Measurements from ENCODE around the gene SPON1.

Gene SPON1

DNA sequence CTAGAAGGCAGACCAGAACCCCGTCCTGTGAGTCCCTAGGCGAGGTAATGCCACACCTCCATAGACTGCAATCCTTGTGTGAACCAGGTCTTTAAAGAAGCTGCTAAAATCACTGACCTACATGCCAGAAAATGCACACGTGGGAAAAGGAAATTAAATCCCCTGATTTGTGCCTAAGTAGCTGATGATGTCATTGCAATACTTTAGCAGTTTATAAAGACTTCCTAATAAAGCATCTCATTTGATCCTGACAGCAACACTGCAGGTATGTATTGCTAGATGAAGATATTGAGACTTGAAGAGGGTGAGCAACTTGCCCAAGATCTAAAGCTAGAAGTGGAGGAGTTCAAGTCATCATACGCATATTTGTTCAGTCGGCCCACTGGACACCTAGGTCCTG, 289.2 kb downstream of the SPON1 start:
- no peak for TF ChIP-seq FOXP2 (optimal IDR thresholded peaks at IDR 0.05; ENCODE audit: borderline replicate concordance, extremely low read depth, extremely low read length, insufficient read depth)
- no peak for TF ChIP-seq TAF1 (IDR thresholded peaks at IDR 0.05; ENCODE audit: borderline replicate concordance, insufficient read depth, low read length)

DNA sequence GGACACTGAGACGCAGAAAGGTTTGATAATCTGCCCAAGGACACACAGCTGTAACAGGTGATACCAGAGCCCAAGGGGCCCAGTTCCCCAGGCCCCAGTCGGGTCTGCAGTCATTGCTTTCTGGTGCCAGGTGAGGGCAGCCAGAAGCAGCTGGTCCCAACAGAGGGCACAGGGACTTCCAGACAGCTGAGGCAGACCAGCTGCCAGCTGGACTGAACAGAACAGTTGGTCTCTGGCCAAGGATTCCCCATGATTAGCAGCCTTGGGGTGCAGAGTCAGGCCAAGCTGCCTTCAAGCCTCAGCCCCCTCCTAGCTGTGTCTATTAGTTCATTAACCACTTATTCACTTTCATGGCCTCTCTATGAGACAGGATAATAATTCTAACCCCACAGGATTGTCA, 290.9 kb downstream of the SPON1 start:
- TF ChIP-seq, protein P1, sequence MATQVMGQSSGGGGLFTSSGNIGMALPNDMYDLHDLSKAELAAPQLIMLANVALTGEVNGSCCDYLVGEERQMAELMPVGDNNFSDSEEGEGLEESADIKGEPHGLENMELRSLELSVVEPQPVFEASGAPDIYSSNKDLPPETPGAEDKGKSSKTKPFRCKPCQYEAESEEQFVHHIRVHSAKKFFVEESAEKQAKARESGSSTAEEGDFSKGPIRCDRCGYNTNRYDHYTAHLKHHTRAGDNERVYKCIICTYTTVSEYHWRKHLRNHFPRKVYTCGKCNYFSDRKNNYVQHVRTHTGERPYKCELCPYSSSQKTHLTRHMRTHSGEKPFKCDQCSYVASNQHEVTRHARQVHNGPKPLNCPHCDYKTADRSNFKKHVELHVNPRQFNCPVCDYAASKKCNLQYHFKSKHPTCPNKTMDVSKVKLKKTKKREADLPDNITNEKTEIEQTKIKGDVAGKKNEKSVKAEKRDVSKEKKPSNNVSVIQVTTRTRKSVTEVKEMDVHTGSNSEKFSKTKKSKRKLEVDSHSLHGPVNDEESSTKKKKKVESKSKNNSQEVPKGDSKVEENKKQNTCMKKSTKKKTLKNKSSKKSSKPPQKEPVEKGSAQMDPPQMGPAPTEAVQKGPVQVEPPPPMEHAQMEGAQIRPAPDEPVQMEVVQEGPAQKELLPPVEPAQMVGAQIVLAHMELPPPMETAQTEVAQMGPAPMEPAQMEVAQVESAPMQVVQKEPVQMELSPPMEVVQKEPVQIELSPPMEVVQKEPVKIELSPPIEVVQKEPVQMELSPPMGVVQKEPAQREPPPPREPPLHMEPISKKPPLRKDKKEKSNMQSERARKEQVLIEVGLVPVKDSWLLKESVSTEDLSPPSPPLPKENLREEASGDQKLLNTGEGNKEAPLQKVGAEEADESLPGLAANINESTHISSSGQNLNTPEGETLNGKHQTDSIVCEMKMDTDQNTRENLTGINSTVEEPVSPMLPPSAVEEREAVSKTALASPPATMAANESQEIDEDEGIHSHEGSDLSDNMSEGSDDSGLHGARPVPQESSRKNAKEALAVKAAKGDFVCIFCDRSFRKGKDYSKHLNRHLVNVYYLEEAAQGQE (IDR thresholded peaks at IDR 0.05; ENCODE audit: insufficient read depth in 1 of 2, low read depth in 2 of 2, low read length in 2 of 2) = no peak
- TF ChIP-seq SIN3A (IDR thresholded peaks at IDR 0.05; ENCODE audit: borderline replicate concordance, insufficient read depth, low read length) = no peak
- no peak for TF ChIP-seq POLR2AphosphoS5 (IDR thresholded peaks at IDR 0.05; ENCODE audit: low read depth, low read length)
- no peak for TF ChIP-seq FOXP2 (optimal IDR thresholded peaks at IDR 0.05; ENCODE audit: borderline replicate concordance, extremely low read depth, extremely low read length, insufficient read depth)
- no peak for TF ChIP-seq TAF1 (IDR thresholded peaks at IDR 0.05; ENCODE audit: borderline replicate concordance, insufficient read depth, low read length)

DNA sequence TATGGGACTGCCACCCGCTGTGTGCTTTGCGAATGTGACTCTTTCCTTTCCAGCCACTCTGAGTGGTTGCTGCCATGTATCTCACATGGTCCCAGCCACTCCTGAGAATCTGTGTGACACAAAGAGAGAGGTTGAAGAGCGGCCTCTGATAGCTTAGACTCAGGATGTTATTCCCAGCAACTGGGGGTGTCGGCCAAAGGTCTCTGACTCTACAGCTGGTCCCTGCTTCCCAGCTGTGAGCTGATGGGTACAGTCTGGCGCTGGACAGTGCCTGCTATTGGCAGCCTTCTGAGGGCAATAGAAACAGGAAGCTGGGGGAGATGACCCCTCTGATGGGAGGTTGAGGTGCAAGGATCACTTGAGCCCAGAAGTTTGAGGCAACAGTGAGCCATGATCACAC, 291.3 kb downstream of the SPON1 start:
- TF ChIP-seq, protein P1 (IDR thresholded peaks at IDR 0.05; ENCODE audit: insufficient read depth in 1 of 2, low read depth in 2 of 2, low read length in 2 of 2) = peak in 1 of 2 experiments; percentile 28; a peak in 1 of 4 replicates
- TF ChIP-seq SIN3A (IDR thresholded peaks at IDR 0.05; ENCODE audit: borderline replicate concordance, insufficient read depth, low read length) = no peak

DNA sequence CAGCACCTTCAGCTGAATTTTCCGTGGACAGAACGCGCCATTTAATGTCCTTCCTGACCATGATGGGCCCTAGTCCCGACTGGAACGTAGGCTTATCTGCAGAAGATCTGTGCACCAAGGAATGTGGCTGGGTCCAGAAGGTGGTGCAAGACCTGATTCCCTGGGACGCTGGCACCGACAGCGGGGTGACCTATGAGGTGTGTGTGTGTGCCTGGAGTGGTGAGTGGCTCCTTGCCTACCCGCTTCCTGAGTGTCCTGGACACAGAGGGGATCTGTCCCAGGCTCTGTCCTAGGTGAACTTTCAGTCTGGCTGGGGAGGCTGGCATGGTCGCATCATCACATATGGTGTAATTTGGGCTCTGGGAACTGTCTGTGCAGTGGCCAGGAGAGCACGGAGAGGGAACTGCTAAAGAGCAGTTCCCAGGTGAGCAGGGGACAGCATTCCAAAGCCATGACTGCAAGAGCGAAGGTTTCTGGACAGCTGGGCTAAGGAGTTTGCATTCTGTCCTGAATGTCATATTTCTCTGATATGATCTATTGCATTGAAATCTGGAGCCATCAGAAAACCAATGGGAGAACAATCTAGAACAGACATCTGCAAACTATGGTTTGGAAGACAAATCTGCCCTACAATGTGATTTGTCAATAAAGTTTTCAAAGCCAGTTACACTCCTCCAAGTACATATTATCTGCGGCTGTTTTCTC, 292.2 kb downstream of the SPON1 start:
- TF ChIP-seq POLR2AphosphoS5 (IDR thresholded peaks at IDR 0.05; ENCODE audit: low read depth, low read length) (no peak), SIN3A (IDR thresholded peaks at IDR 0.05; ENCODE audit: borderline replicate concordance, insufficient read depth, low read length) (no peak), FOXP2 (optimal IDR thresholded peaks at IDR 0.05; ENCODE audit: borderline replicate concordance, extremely low read depth, extremely low read length, insufficient read depth) (no peak), TAF1 (IDR thresholded peaks at IDR 0.05; ENCODE audit: borderline replicate concordance, insufficient read depth, low read length) (no peak)
- TF ChIP-seq, protein P1 (IDR thresholded peaks at IDR 0.05; ENCODE audit: insufficient read depth in 1 of 2, low read depth in 2 of 2, low read length in 2 of 2) = no peak

DNA sequence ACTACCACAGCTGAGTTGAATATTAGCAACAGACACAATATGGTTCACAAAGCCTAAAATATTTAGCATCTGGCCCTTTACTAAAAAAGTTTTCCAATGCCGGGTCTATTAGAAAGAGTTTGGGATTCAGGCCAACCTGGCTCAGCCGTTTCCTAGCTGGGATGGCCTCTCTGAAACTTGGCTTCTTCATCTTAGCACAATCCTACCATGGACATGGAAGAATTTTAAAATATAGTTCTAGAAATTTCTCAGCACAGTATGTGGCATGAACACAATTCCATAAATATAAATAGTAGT, 292.7 kb downstream of the SPON1 start:
- TF ChIP-seq TAF1 (IDR thresholded peaks at IDR 0.05; ENCODE audit: borderline replicate concordance, insufficient read depth, low read length) (no peak), POLR2AphosphoS5 (IDR thresholded peaks at IDR 0.05; ENCODE audit: low read depth, low read length) (no peak), SIN3A (IDR thresholded peaks at IDR 0.05; ENCODE audit: borderline replicate concordance, insufficient read depth, low read length) (no peak), FOXP2 (optimal IDR thresholded peaks at IDR 0.05; ENCODE audit: borderline replicate concordance, extremely low read depth, extremely low read length, insufficient read depth) (no peak)
- TF ChIP-seq, protein P1 (IDR thresholded peaks at IDR 0.05; ENCODE audit: insufficient read depth in 1 of 2, low read depth in 2 of 2, low read length in 2 of 2) = no peak

Measured in PFSK-1 (cell line).